Neural cell (in vitro differentiated cells): Measurements from ENCODE around the gene SYCP2. TPM values are rescaled to one million over a fixed set of nuclear protein-coding genes. Genes with fewer than 3 reads are reported as not detected.

Experiments used
- H2AFZ ChIP-seq: fragments of 200-600, 300-800 bp; sonication (generic), shearing (Covaris generic); 2 replicates; pipeline ENCODE4 v1.6.0; 2014; ENCODE audit warnings: low read depth, mild to moderate bottlenecking, antibody characterized with exemption, low read length, moderate library complexity
- H3F3A ChIP-seq: fragments of 200-600 bp; shearing (Covaris generic); 2 replicates; pipeline ENCODE4 v1.6.1; 2016; ENCODE audit warnings: mild to moderate bottlenecking, moderate library complexity, mixed read lengths, antibody characterized with exemption, low read length; ENCODE audit not compliant: insufficient read depth, poor library complexity, severe bottlenecking
- H3K27ac ChIP-seq: fragments of 200-600, 300-800 bp; sonication (generic), shearing (Covaris generic); 2 replicates; pipeline ENCODE4 v1.5.1; 2014; ENCODE audit warnings: mild to moderate bottlenecking, low read length, moderate library complexity
- H3K27me3 ChIP-seq: fragments of 300-800, 200-600 bp; sonication (generic), shearing (Covaris generic); 2 replicates; pipeline ENCODE4 v1.6.0; 2014; ENCODE audit warnings: mild to moderate bottlenecking, low read depth, low read length, moderate library complexity; ENCODE audit not compliant: insufficient read depth
- H3K36me3 ChIP-seq: fragments of 300-800, 200-600 bp; sonication (generic), shearing (Covaris generic); 2 replicates; pipeline ENCODE4 v1.5.1; 2014; ENCODE audit warnings: mild to moderate bottlenecking, antibody characterized with exemption, low read length, moderate library complexity; ENCODE audit not compliant: insufficient read depth
- H3K4me2 ChIP-seq: fragments of 300-800, 200-600 bp; sonication (generic), shearing (Covaris generic); 2 replicates; pipeline ENCODE4 v1.6.0; 2014; ENCODE audit warnings: mild to moderate bottlenecking, low read length
- H3K4me3 ChIP-seq: fragments of 300-800, 200-600 bp; sonication (generic), shearing (Covaris generic); 2 replicates; pipeline ENCODE4 v1.5.1; 2014; ENCODE audit warnings: mild to moderate bottlenecking, low read length, moderate library complexity
- H3K79me2 ChIP-seq: fragments of 200-600 bp; shearing (Covaris generic); replicated peaks from 2 replicates; pipeline ENCODE4 v1.6.0; 2014; ENCODE audit warnings: mild to moderate bottlenecking, low read length, moderate library complexity; ENCODE audit not compliant: insufficient read depth
- H3K9ac ChIP-seq: fragments of 300-800, 200-600 bp; sonication (generic), shearing (Covaris generic); 2 replicates; pipeline ENCODE4 v1.6.1; 2016; ENCODE audit warnings: mild to moderate bottlenecking, low read length, mixed read lengths
- H3K9me2 ChIP-seq: fragments of 200-600 bp; shearing (Covaris generic); 2 replicates; pipeline ENCODE4 v1.6.1; 2016; ENCODE audit warnings: mild to moderate bottlenecking, low read length, mixed read lengths; ENCODE audit not compliant: insufficient read depth
- H3K9me3 ChIP-seq: fragments of 200-600, 300-800 bp; sonication (generic), shearing (Covaris generic); 2 replicates; pipeline ENCODE4 v1.6.1; 2016; ENCODE audit warnings: mild to moderate bottlenecking, mixed run types, low read length, moderate library complexity, mixed read lengths
- H4K20me1 ChIP-seq: fragments of 200-600 bp; shearing (Covaris generic); 2 replicates; pipeline ENCODE4 v1.6.1; 2016; ENCODE audit warnings: mild to moderate bottlenecking, mixed run types; ENCODE audit not compliant: insufficient read depth
- CTCF ChIP-seq: fragments of 450-650 bp; IDR thresholded peaks from 2 replicates; pipeline ENCODE4 v1.5.1; 2014; ENCODE audit warnings: antibody characterized with exemption, mild to moderate bottlenecking, moderate library complexity; ENCODE audit not compliant: poor library complexity, severe bottlenecking
- EP300 ChIP-seq: fragments of 450-650 bp; conservative IDR thresholded peaks from 2 replicates; pipeline ENCODE4 v1.6.1; 2014; ENCODE audit warnings: antibody characterized with exemption, mild to moderate bottlenecking, moderate library complexity; ENCODE audit not compliant: poor library complexity, severe bottlenecking
- EZH2 ChIP-seq: fragments of 200-600, 300-800 bp; shearing (Covaris generic), sonication (generic); IDR thresholded peaks from 2 replicates; pipeline ENCODE4 v1.6.1; 2014; ENCODE audit warnings: antibody characterized with exemption, low read length, borderline replicate concordance, mild to moderate bottlenecking; ENCODE audit not compliant: insufficient read depth, poor library complexity, severe bottlenecking
- MXI1 ChIP-seq: fragments of 450-650 bp; conservative IDR thresholded peaks from 2 replicates; pipeline ENCODE4 v1.6.1; 2014; ENCODE audit warnings: antibody characterized with exemption, mild to moderate bottlenecking; ENCODE audit not compliant: poor library complexity, severe bottlenecking
- POLR2AphosphoS5 ChIP-seq: IDR thresholded peaks from 2 replicates; pipeline ENCODE4 v1.6.1; 2012
- RAD21 ChIP-seq: fragments of 450-650 bp; conservative IDR thresholded peaks from 2 replicates; pipeline ENCODE4 v1.6.1; 2014; ENCODE audit warnings: antibody characterized with exemption, mild to moderate bottlenecking, moderate library complexity
- REST ChIP-seq: IDR thresholded peaks from 2 replicates; pipeline ENCODE4 v1.6.1; 2012; ENCODE audit warnings: borderline replicate concordance
- SMC3 ChIP-seq: fragments of 450-650 bp; conservative IDR thresholded peaks from 2 replicates; pipeline ENCODE4 v1.6.1; 2014; ENCODE audit warnings: antibody characterized with exemption, mild to moderate bottlenecking, moderate library complexity; ENCODE audit not compliant: poor library complexity
- TAF1 ChIP-seq: IDR thresholded peaks from 2 replicates; pipeline ENCODE4 v1.6.1; 2012; ENCODE audit warnings: low read depth
- polyA plus RNA-seq: library from polyadenylated mRNA; depleted of rRNA; stranded (reverse); fragments of >200 nt; gene quantifications from 2 replicates; pipeline ENCODE4 v1.2.3, GENCODE V29; 2014

The SYCP2 gene
- polyA plus RNA-seq, 1 donor from 2014 or later, result 1.4 TPM

GRCh38 chr20:59961423-59961822 is 28.0 kb upstream of the SYCP2 start:
- H2AFZ ChIP-seq, result no peak overlapping the region
- TF ChIP-seq MXI1, result no peak
- no peak for TF ChIP-seq TAF1
- no peak for TF ChIP-seq POLR2AphosphoS5
- TF ChIP-seq EZH2, result no peak
- no peak for TF ChIP-seq REST
- TF ChIP-seq EP300, result no peak
- TF ChIP-seq RAD21, result no peak
- TF ChIP-seq CTCF, result no peak
- TF ChIP-seq SMC3, result no peak
- H3K9me3 ChIP-seq, result no peaks in the 10 kb centered on the region
- H3F3A ChIP-seq, result no peaks in the 10 kb centered on the region
- no peak overlapping the region for H3K27ac ChIP-seq
- H3K9ac ChIP-seq, result no peak overlapping the region
- no peak overlapping the region for H3K4me2 ChIP-seq
- no peaks in the 10 kb centered on the region for H3K9me2 ChIP-seq
- H3K36me3 ChIP-seq, result no peaks in the 10 kb centered on the region
- H3K27me3 ChIP-seq, result no peaks in the 10 kb centered on the region
- H4K20me1 ChIP-seq, result no peaks in the 10 kb centered on the region
- no peaks in the 10 kb centered on the region for H3K79me2 ChIP-seq
- no peak overlapping the region for H3K4me3 ChIP-seq

GRCh38 chr20:59958626-59959025 is 25.2 kb upstream of the SYCP2 start:
- H3K36me3 ChIP-seq, result no peaks in the 10 kb centered on the region
- H3K27ac ChIP-seq, result no peak overlapping the region
- no peaks in the 10 kb centered on the region for H3K9me3 ChIP-seq
- H3K9ac ChIP-seq, result no peak overlapping the region
- H3K27me3 ChIP-seq, result no peaks in the 10 kb centered on the region
- no peak overlapping the region for H2AFZ ChIP-seq
- no peak overlapping the region for H3K4me3 ChIP-seq
- no peaks in the 10 kb centered on the region for H3F3A ChIP-seq
- no peaks in the 10 kb centered on the region for H4K20me1 ChIP-seq
- H3K79me2 ChIP-seq, result no peaks in the 10 kb centered on the region
- TF ChIP-seq RAD21 (no peak), CTCF (no peak), TAF1 (no peak), EP300 (no peak), POLR2AphosphoS5 (no peak), SMC3 (no peak)
- H3K9me2 ChIP-seq, result no peaks in the 10 kb centered on the region
- no peak overlapping the region for H3K4me2 ChIP-seq
